Mucosa of descending colon (tissue), 3 donors: ENCODE results near the gene CRACR2A. TPM values are rescaled to one million over a fixed set of nuclear protein-coding genes. Genes with fewer than 3 reads are reported as not detected.

ENCODE experiments used
- ATAC-seq: fragments of 200-7000 bp; cut with Tn5 transposase; one replicate; pipeline ENCODE4 v1.9.1; 2020; ENCODE audit warnings: mild to moderate bottlenecking, moderate library complexity
- DNase-seq, 3 donors: peaks; one replicate each; pipeline ENCODE4 v3.0.0-alpha.2; 2020
- H3K36me3 ChIP-seq: fragments of 200-600 bp; one replicate; pipeline ENCODE4 v1.8.0; 2021; ENCODE audit warnings: low read depth, mild to moderate bottlenecking
- H3K4me1 ChIP-seq: fragments of 200-600 bp; one replicate; pipeline ENCODE4 v1.8.0; 2021; ENCODE audit warnings: low read depth, mild to moderate bottlenecking
- H3K4me3 ChIP-seq: fragments of 200-600 bp; one replicate; pipeline ENCODE4 v1.8.0; 2021; ENCODE audit warnings: mild to moderate bottlenecking
- H3K9me3 ChIP-seq: fragments of 200-600 bp; one replicate; pipeline ENCODE4 v1.8.0; 2021; ENCODE audit warnings: mild to moderate bottlenecking
- CTCF ChIP-seq: fragments of 200-600 bp; IDR thresholded peaks from one replicate; pipeline ENCODE4 v1.8.0; 2022; ENCODE audit warnings: antibody characterized with exemption, mild to moderate bottlenecking
- intact Hi-C, 2 donors: fragments of 100-400 bp; cut with DNase I in 1 of 2; cut with micrococcal nuclease in 1 of 2; formaldehyde crosslinking; loops; one replicate each; pipeline versions ENCODE4 v1.11.0 to v1.11.1; 2022; cut with DNase I, micrococcal nuclease
- total RNA-seq, 3 donors: library from RNA; stranded (reverse); fragmentation: NEBNext Ultra II Directional in 2 of 3; extraction: Animal tissue kit (Norgen Biotek cat#: 25700) in 2 of 3; gene quantifications; one replicate each; pipeline versions ENCODE4 v1.2.1 to v1.2.4, GENCODE V29; 2021 to 2023
- donor health status: DM: no; HTN: no; CAD: no; lungs with moderate emphysema.
- donor health status: DM: no; HTN: no; CAD: no.
- donor health status: DM: no; HTN: yes; CAD: no.

The CRACR2A gene
- total RNA-seq, 3 donors from 2014 or later: 26.9 to 72.5 (median 69.7) TPM

- DNase-seq (no peak), ATAC-seq (no peak)
- Histone ChIP-seq H3K4me3 (no peak overlapping the region), H3K9me3 (no peaks in the 10 kb centered on the region), H3K4me1 (no peaks in the 10 kb centered on the region), H3K36me3 (no peaks in the 10 kb centered on the region)
- no peak for TF ChIP-seq CTCF
- intact Hi-C loops: no loop called here
Measured at GRCh38 chr12:3715999-3716398, 36.9 kb downstream of the CRACR2A start.

- no peak for TF ChIP-seq CTCF
- no peak for DNase-seq
- Histone ChIP-seq H3K36me3 (no peaks in the 10 kb centered on the region), H3K4me1 (no peaks in the 10 kb centered on the region), H3K4me3 (no peak overlapping the region), H3K9me3 (no peaks in the 10 kb centered on the region)
- intact Hi-C loops: no loop called here
- ATAC-seq: no peak
Measured at GRCh38 chr12:3713947-3714346, 39.0 kb downstream of the CRACR2A start.

GRCh38 chr12:3713483-3713882 is 39.4 kb downstream of the CRACR2A start:
- no peaks in the 10 kb centered on the region for H3K4me1 ChIP-seq
- ATAC-seq: no peak
- no peak for TF ChIP-seq CTCF
- H3K36me3 ChIP-seq: no peaks in the 10 kb centered on the region
- H3K4me3 ChIP-seq: no peak overlapping the region
- no peak for DNase-seq
- intact Hi-C loops: no loop called here
- H3K9me3 ChIP-seq: no peaks in the 10 kb centered on the region

GRCh38 chr12:3712209-3712992 is 40.5 kb downstream of the CRACR2A start:
- Histone ChIP-seq H3K4me3 (no peak overlapping the region), H3K36me3 (no peaks in the 10 kb centered on the region), H3K4me1 (no peaks in the 10 kb centered on the region), H3K9me3 (no peaks in the 10 kb centered on the region)
- TF ChIP-seq CTCF: no peak
- no peak for DNase-seq
- ATAC-seq: no peak
- intact Hi-C loops: no loop called here

- no peak for ATAC-seq
- DNase-seq: no peak
- TF ChIP-seq CTCF: no peak
- Histone ChIP-seq H3K9me3 (no peaks in the 10 kb centered on the region), H3K36me3 (no peaks in the 10 kb centered on the region), H3K4me3 (no peak overlapping the region), H3K4me1 (no peaks in the 10 kb centered on the region)
- intact Hi-C loops: no loop called here
Measured at GRCh38 chr12:3705354-3705675, 47.6 kb downstream of the CRACR2A start.
